ENCODE data around the gene BMAL2.

BMAL2 gene

DNA sequence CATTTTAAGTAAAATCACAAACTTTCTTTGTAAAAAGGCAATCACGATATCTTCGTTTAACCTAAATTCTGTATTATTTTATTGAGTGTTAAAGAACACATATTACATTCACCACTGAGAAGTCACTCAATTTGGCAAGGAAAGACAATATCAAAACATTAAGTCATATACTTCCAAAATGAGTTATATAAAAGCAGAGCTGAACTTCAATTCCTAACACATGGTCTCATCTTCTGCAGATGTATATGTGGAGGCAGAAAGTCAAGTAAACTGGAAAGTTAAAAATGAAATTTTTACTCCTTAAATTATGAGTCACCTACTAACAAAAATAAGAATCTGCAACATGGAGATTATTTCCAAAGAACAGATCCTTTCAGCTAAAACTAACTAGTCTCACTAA lies 28.7 kb downstream of the BMAL2 start:
- no peak for DNase-seq

DNA sequence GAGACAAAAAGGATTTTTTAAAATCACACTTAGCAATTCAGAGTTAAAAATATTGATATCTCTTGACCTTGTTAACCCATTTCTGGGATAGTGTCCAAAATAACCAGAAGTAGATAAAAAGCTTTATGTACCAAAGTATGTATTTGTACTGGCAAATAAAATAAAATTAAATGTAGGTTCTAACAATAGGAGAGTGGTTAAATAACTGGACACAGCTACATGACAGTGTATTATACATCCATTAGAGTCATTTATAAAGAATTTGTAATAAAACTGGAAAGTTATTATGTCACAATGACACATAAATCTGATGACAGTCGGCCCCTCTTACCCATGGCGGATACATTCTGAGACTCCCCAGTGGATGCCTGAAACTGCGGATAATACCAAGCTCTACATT lies 34.0 kb downstream of the BMAL2 start:
- no peak for DNase-seq

- no peak for DNase-seq
These were observed 34.4 kb downstream of the BMAL2 start for GRCh38 chr12:27367078-27367477.

DNA sequence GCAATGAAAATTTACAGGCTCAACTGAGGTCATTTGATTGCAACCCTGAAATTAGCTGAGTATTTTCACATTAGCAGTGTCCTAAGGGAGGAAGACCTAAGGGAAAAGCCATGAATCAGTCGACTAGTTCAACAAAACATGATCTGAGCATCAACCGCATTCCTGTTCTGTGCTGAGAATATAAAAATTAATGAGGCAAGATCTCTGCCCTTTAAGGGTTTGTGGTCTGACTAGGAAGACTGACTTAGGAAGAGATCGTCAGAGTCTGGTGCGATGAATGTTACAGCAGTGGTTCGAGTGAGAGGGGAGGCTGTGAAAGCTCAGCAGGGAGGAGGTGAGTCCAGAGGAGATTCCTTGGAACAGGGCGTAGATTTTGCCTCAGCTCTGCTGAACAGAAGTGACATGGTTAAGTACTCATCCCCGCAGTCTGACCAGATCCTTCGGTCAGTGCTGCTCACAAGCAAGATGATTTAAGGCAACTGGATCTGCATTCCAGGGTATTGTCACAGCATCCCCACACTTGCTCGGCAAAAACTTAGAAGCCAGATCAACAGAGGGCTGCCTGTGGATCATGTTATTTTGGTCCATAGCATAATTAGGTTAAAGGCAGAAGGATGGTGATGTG lies 49.6 kb downstream of the BMAL2 start:
- no peak for DNase-seq
